ENCODE measurements around the gene MOB1B.

MOB1B gene

DNA sequence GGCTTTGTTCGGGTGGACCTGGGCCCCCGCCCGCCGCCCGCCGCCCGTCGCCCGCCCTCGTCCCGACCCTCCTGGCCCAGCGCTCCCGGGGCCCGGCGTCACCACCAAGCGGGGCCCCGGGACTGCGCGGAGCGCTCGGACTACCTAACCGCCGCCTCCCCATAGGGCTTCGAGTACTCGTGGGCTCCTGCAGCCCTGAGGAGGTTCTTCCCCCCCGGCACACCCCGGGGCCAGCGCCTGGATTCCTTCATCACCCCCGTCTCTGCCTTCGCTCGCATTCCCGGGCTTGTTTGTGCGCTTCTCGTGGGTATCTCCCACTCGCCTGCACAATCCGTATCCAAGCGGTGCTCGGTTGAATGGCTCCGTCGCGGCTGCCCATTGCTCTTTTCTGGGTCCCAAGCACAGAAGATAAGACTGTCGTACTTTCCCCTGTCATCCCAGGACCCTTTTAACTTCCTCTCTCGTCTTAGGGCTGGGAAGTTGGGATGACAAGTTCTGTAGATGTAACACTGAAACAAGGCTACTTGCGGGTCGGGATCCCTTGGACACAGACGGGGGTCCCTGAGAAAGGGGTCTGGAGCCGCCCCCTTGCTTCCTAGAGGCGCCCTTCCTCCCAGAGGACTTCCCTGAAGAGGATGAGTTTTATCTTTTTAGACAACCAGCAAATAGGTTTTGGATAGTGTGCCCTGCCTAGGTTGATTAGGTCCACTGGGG, 565 bp downstream of the MOB1B start:
- Mint-ChIP-seq H3K9me3 (no peaks in the 10 kb centered on the region), H3K36me3 (ENCODE audit: low read depth) (peaks cover 20% of the 10 kb centered on the region)

DNA sequence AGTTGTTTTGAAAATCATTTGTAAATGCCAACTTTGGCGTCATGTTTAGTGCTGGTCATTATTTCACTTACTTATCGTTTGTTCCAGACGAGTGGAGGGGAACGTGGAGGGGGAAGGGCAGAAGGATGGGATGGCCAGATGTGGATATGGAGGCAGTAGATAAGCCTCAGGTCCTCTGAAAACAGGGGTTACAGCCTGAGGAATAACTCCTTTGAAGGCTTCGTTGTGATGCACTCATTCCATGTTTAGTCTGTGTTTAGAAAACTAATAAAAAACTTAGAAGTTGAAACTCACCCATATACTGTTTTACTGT, 1.1 kb downstream of the MOB1B start:
- TF ChIP-seq, protein P1, sequence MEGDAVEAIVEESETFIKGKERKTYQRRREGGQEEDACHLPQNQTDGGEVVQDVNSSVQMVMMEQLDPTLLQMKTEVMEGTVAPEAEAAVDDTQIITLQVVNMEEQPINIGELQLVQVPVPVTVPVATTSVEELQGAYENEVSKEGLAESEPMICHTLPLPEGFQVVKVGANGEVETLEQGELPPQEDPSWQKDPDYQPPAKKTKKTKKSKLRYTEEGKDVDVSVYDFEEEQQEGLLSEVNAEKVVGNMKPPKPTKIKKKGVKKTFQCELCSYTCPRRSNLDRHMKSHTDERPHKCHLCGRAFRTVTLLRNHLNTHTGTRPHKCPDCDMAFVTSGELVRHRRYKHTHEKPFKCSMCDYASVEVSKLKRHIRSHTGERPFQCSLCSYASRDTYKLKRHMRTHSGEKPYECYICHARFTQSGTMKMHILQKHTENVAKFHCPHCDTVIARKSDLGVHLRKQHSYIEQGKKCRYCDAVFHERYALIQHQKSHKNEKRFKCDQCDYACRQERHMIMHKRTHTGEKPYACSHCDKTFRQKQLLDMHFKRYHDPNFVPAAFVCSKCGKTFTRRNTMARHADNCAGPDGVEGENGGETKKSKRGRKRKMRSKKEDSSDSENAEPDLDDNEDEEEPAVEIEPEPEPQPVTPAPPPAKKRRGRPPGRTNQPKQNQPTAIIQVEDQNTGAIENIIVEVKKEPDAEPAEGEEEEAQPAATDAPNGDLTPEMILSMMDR (IDR thresholded peaks at IDR 0.05; ENCODE audit: unreplicated experiment in 3 of 3) = no peak
- H3K27me3 Mint-ChIP-seq (ENCODE audit: low read depth) = no peaks in the 10 kb centered on the region
- no peaks in the 10 kb centered on the region for H3K9me3 Mint-ChIP-seq
- peak overlapping the region; percentile 99 to 100 (median 99) for H3K4me3 Mint-ChIP-seq
- peaks cover 18% of the 10 kb centered on the region for H3K4me1 Mint-ChIP-seq
- peak overlapping the region; percentile 86 to 99 (median 99) for H3K27ac Mint-ChIP-seq
- H3K36me3 Mint-ChIP-seq (ENCODE audit: low read depth) = peaks cover 20% of the 10 kb centered on the region

More for the DNA sequence above, 565 bp downstream of the MOB1B start:
- no peaks in the 10 kb centered on the region for H3K27me3 Mint-ChIP-seq (ENCODE audit: low read depth)
- H3K4me1 Mint-ChIP-seq = peaks cover 18% of the 10 kb centered on the region
- TF ChIP-seq, protein P1 (IDR thresholded peaks at IDR 0.05; ENCODE audit: unreplicated experiment in 3 of 3) = peak in 1 of 3 experiments; percentile 24
- H3K4me3 Mint-ChIP-seq = peak overlapping the region; percentile 99 to 100 (median 99)
- H3K27ac Mint-ChIP-seq = peak overlapping the region; percentile 86 to 99 (median 99)

GRCh38 chr4:70908993-70909556, 6.9 kb downstream of the MOB1B start:
- Mint-ChIP-seq H3K9me3 (peaks cover 3% of the 10 kb centered on the region), H3K4me1 (peaks cover 5% of the 10 kb centered on the region), H3K27ac (peak overlapping the region; percentile 74 to 90 (median 83)), H3K4me3 (no peak overlapping the region), H3K36me3 (ENCODE audit: low read depth) (peaks cover 49% of the 10 kb centered on the region), H3K27me3 (ENCODE audit: low read depth) (no peaks in the 10 kb centered on the region)
- TF ChIP-seq, protein P1 (IDR thresholded peaks at IDR 0.05; ENCODE audit: unreplicated experiment in 3 of 3) = no peak

DNA sequence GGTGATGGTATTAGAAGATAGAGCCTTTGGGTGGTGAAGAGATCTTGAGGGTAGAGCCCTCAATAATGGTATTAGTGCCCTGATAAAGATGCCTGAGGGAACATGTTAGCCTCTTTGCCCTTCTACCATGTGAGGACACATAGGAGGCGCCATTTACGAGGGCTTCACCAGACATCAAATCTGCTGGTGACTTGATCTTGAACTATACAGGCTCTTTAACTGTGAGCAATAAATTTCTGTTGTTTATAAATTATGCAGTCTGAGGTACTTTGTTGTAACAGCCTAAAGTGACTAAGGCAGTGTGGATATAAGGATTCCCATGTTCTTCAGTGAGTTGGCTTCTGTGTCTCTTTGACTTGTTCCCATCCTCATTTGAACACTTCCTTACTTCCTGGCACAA, 11.8 kb downstream of the MOB1B start:
- Mint-ChIP-seq H3K4me3 (no peak overlapping the region), H3K27ac (no peak overlapping the region), H3K4me1 (no peaks in the 10 kb centered on the region), H3K9me3 (peaks cover 6% of the 10 kb centered on the region), H3K27me3 (ENCODE audit: low read depth) (no peaks in the 10 kb centered on the region), H3K36me3 (ENCODE audit: low read depth) (peaks cover 63% of the 10 kb centered on the region)
- TF ChIP-seq, protein P1 (IDR thresholded peaks at IDR 0.05; ENCODE audit: unreplicated experiment in 3 of 3) = no peak

GRCh38 chr4:70914631-70915030, 12.5 kb downstream of the MOB1B start:
- Mint-ChIP-seq H3K27me3 (ENCODE audit: low read depth) (no peaks in the 10 kb centered on the region), H3K4me1 (no peaks in the 10 kb centered on the region), H3K4me3 (no peak overlapping the region), H3K36me3 (ENCODE audit: low read depth) (peaks cover 65% of the 10 kb centered on the region), H3K27ac (no peak overlapping the region), H3K9me3 (peaks cover 10% of the 10 kb centered on the region)
- TF ChIP-seq, protein P1 (IDR thresholded peaks at IDR 0.05; ENCODE audit: unreplicated experiment in 3 of 3) = no peak
